K562 (cell line): ENCODE results near the gene MGAT4B. TPM values are rescaled to one million over a fixed set of nuclear protein-coding genes. Genes with fewer than 3 reads are reported as not detected.
A peak's percentile ranks its signal among the peaks of the same experiment; 100 is the strongest.

ENCODE experiments used
- ATAC-seq: fragments of 200-7000 bp; cut with Tn5 transposase; 3 replicates; pipeline ENCODE4 v1.9.1; 2020; ENCODE audit warnings: moderate library complexity
- BruUV-seq: library from RNA; stranded (reverse); fragments of 400-500 nt; replicated peaks from 2 replicates; lab custom pipeline; 2021; lab: Mats Ljungman, UMichigan
- CTCF ChIA-PET: fragments of 300-600 bp; formaldehyde crosslinking; extraction: SDS; loops from one replicate; lab custom pipeline; 2021; ENCODE audit warnings: low intra/inter-chr PET ratio; lab: Yijun Ruan, JAX
- POLR2A ChIA-PET: fragments of 300-600, 350-650 bp; sonication (Branson Sonifier 250); formaldehyde crosslinking; extraction: SDS; loops from one replicate; lab custom pipeline; 2021; ENCODE audit warnings: antibody characterized with exemption, inconsistent platforms; lab: Yijun Ruan, JAX
- DNase-seq, 4 experiments: peaks; one replicate each; pipeline versions ENCODE4 v3.0.0 to v3.0.0-alpha.2; 2011 to 2018; ENCODE audit warnings: low spot score in 3 of 4, mixed read lengths in 3 of 4; ENCODE audit errors: extremely low read depth in 1 of 4
- FAIRE-seq: peaks from 2 replicates; lab custom pipeline; 2011; peaks lifted over from hg19 to GRCh38; lab: Jason Lieb, UNC
- H2AFZ ChIP-seq: 2 replicates; pipeline ENCODE4 v1.6.0; 2011; ENCODE audit warnings: low read depth, low read length, control low read depth, inconsistent platforms
- H3K27ac ChIP-seq: fragments of 200-600 bp; 3 replicates; pipeline ENCODE4 v1.8.0; 2011; ENCODE audit warnings: low read depth, mild to moderate bottlenecking, control low read depth, inconsistent platforms, low read length, moderate library complexity, mixed read lengths; ENCODE audit errors: extremely low read depth
- H3K27me3 ChIP-seq, 2 experiments: fragments of 300-600 bp in 1 of 2; 2 replicates in 1 of 2; 3 replicates in 1 of 2; pipeline versions ENCODE4 v1.6.0 to v1.8.0; 2011; ENCODE audit warnings: inconsistent platforms in 2 of 2, low read length in 2 of 2, mild to moderate bottlenecking in 1 of 2, mixed read lengths in 1 of 2, moderate library complexity in 1 of 2; ENCODE audit not compliant: control insufficient read depth in 2 of 2, insufficient read depth in 2 of 2
- H3K36me3 ChIP-seq: fragments of 300-600 bp; 3 replicates; pipeline ENCODE4 v1.8.0; 2011; ENCODE audit warnings: mild to moderate bottlenecking, low read length, inconsistent platforms; ENCODE audit not compliant: control insufficient read depth, insufficient read depth
- H3K4me1 ChIP-seq, 2 experiments: fragments of 200-600 bp in 1 of 2; replicated peaks in 1 of 2; 2 replicates in 1 of 2; 3 replicates in 1 of 2; pipeline versions ENCODE4 v1.5.1 to v1.8.0; 2011; ENCODE audit warnings: inconsistent platforms in 2 of 2, low read length in 2 of 2, mild to moderate bottlenecking in 1 of 2, mixed read lengths in 1 of 2, moderate library complexity in 1 of 2; ENCODE audit not compliant: control insufficient read depth in 2 of 2, insufficient read depth in 2 of 2
- H3K4me2 ChIP-seq: 2 replicates; pipeline ENCODE4 v1.6.1; 2011; ENCODE audit warnings: low read length, control low read depth, inconsistent platforms, mixed read lengths; ENCODE audit not compliant: insufficient read depth
- H3K4me3 ChIP-seq: fragments of 200-600 bp; sonication (generic), shearing (Covaris generic); 2 replicates; pipeline ENCODE4 v1.5.1; 2016; ENCODE audit warnings: control low read depth, inconsistent platforms
- H3K79me2 ChIP-seq: fragments of 200-600 bp; 3 replicates; pipeline ENCODE4 v1.8.0; 2011; ENCODE audit warnings: low read length, inconsistent platforms; ENCODE audit not compliant: control insufficient read depth, insufficient read depth
- H3K9ac ChIP-seq, 2 experiments: 2 replicates each; pipeline versions ENCODE4 v1.6.0 to v1.6.1; 2011; ENCODE audit warnings: low read depth in 2 of 2, low read length in 2 of 2, control low read depth in 1 of 2, inconsistent platforms in 1 of 2, mild to moderate bottlenecking in 1 of 2, mixed read lengths in 1 of 2; ENCODE audit not compliant: insufficient read depth in 1 of 2
- H3K9me1 ChIP-seq: one replicate; pipeline ENCODE4 v1.6.0; 2011; ENCODE audit warnings: inconsistent platforms, mild to moderate bottlenecking, low read length, moderate library complexity; ENCODE audit not compliant: control insufficient read depth, insufficient read depth
- H3K9me3 ChIP-seq: replicated peaks from 2 replicates; pipeline ENCODE4 v1.5.1; 2011; ENCODE audit warnings: low read depth, low read length, inconsistent platforms; ENCODE audit not compliant: control insufficient read depth, insufficient read depth
- H4K20me1 ChIP-seq: replicated peaks from 2 replicates; pipeline ENCODE4 v1.6.1; 2011; ENCODE audit warnings: low read length, inconsistent platforms, mixed read lengths; ENCODE audit not compliant: control insufficient read depth, insufficient read depth
- ATF1 ChIP-seq, 2 experiments: fragments of 450-650 bp in 1 of 2; IDR thresholded peaks; 2 replicates each; pipeline ENCODE4 v1.6.1; 2016; ENCODE audit warnings: missing compliant biosample characterization in 1 of 2, missing genetic modification characterization in 1 of 2
- EZH2 ChIP-seq: IDR thresholded peaks from 2 replicates; pipeline ENCODE4 v1.6.1; 2012; ENCODE audit warnings: low read depth, mild to moderate bottlenecking, inconsistent platforms, low read length, borderline replicate concordance
- GTF2A2 ChIP-seq: IDR thresholded peaks from 2 replicates; pipeline ENCODE4 v1.6.1; 2016; ENCODE audit warnings: mild to moderate bottlenecking, missing genetic modification characterization, missing compliant biosample characterization
- KDM5B ChIP-seq: fragments of 200-600 bp; sonication (generic); IDR thresholded peaks from 2 replicates; pipeline ENCODE4 v1.6.1; 2012; ENCODE audit warnings: low read depth, mild to moderate bottlenecking, moderate library complexity, low read length, control low read depth, inconsistent platforms; ENCODE audit not compliant: insufficient replicate concordance
- NUFIP1 ChIP-seq: fragments of 450-650 bp; IDR thresholded peaks from 2 replicates; pipeline ENCODE4 v1.6.1; 2018; ENCODE audit not compliant: partially characterized antibody
- POLR2AphosphoS5 ChIP-seq: IDR thresholded peaks from 2 replicates; pipeline ENCODE4 v1.6.1; 2011; ENCODE audit warnings: mild to moderate bottlenecking, low read depth, low read length, moderate library complexity; ENCODE audit not compliant: control insufficient read depth, insufficient read depth
- POLR2G ChIP-seq: fragments of 200-400 bp; formaldehyde crosslinking; IDR thresholded peaks from 2 replicates; pipeline ENCODE4 v1.6.1; 2017; ENCODE audit warnings: low read depth, mild to moderate bottlenecking, antibody characterized with exemption, low read length, moderate library complexity
- RBFOX2 ChIP-seq: fragments of 200-400 bp; formaldehyde crosslinking; IDR thresholded peaks from 2 replicates; pipeline ENCODE4 v1.6.1; 2017; ENCODE audit warnings: low read depth, mild to moderate bottlenecking, low read length, moderate library complexity
- SMARCC2 ChIP-seq: fragments of 450-650 bp; IDR thresholded peaks from 2 replicates; pipeline ENCODE4 v1.6.1; 2017; ENCODE audit warnings: antibody characterized with exemption, moderate library complexity, mild to moderate bottlenecking, low read depth
- XRCC3 ChIP-seq: fragments of 450-650 bp; IDR thresholded peaks from 2 replicates; pipeline ENCODE4 v1.6.1; 2017; ENCODE audit warnings: mild to moderate bottlenecking, moderate library complexity
- ZC3H8 ChIP-seq: fragments of 450-650 bp; IDR thresholded peaks from 2 replicates; pipeline ENCODE4 v1.6.1; 2017
- ZNF12 ChIP-seq: sonication (generic); formaldehyde crosslinking; IDR thresholded peaks from 2 replicates; pipeline ENCODE4 v1.4.0; 2020; ENCODE audit warnings: mild to moderate bottlenecking, missing genetic modification reagents
- ZNF586 ChIP-seq: fragments of 450-650 bp; formaldehyde crosslinking; conservative IDR thresholded peaks from 2 replicates; pipeline ENCODE4 v1.4.0; 2020; ENCODE audit warnings: mild to moderate bottlenecking, moderate library complexity
- WGBS: fragments of 100-300 bp; shearing (Covaris generic); methylation state at CpG from one replicate; pipeline ENCODE4 v1.1.6; 2016; ENCODE audit warnings: low coverage, mixed read lengths; ENCODE audit not compliant: insufficient coverage; ENCODE audit errors: missing lambda C conversion rate; 5-methylcytosine and 5-hydroxymethylcytosine counted together
- in situ Hi-C: fragments of 300-500 bp; cut with MboI; formaldehyde crosslinking; loops from 4 replicates; pipeline ENCODE4 v1.15.0; 2018; ENCODE audit warnings: inconsistent platforms, mixed read lengths
- intact Hi-C: fragments of 100-400 bp; cut with micrococcal nuclease; formaldehyde crosslinking; loops from 2 replicates; pipeline ENCODE4 v1.14.2; 2022
- polyA plus RNA-seq, 8 experiments: library from polyadenylated mRNA; depleted of rRNA in 4 of 8; stranded (reverse) in 5 of 8; unstranded in 3 of 8; fragments of >200 nt; fragmentation: Nextera tagmentation in 2 of 8; fragmentation: Illumina TruSeq in 1 of 8; extraction: Ambion mirVana in 2 of 8; extraction: Trizol in 1 of 8; gene quantifications; 2 replicates each; pipeline versions ENCODE4 v1.2.1 to v1.2.3, GENCODE V29; 2011 to 2014; ENCODE audit warnings: inconsistent platforms in 1 of 8, missing spikeins in 1 of 8
- total RNA-seq, 7 experiments: library from RNA; depleted of rRNA in 6 of 7; stranded (reverse); fragments of >200 nt in 6 of 7; fragmentation: Illumina TruSeq in 2 of 7; extraction: Trizol in 2 of 7; gene quantifications; 2 replicates each; pipeline versions ENCODE4 v1.2.1 to v1.2.3, GENCODE V29; 2011 to 2021; ENCODE audit warnings: low replicate concordance in 1 of 7

The MGAT4B gene
- total and polyA plus RNA-seq, 9 of the 15 experiments (the other 6 are each of a cell fraction or from before 2014, with no cell fraction given), result 0.34 to 133 (median 75.4) TPM

- ChIA-PET CTCF (no interaction called here), POLR2A (interaction anchor here (0.6 kb wide), 1 partner anchor 70 kb away, joined by 3 read pairs; no protein-coding TSS in a partner anchor)
- DNase-seq (no peak), ATAC-seq (no peak), FAIRE-seq (no peak)
- Histone ChIP-seq H3K36me3 (peaks cover 75% of the 10 kb centered on the region; the same call in 2 of the 3 replicates), H3K9me3 (no peaks in the 10 kb centered on the region), H3K27me3 (no peaks in the 10 kb centered on the region), H3K9me1 (peaks cover 18% of the 10 kb centered on the region), H2AFZ (no peak overlapping the region), H3K4me2 (no peak overlapping the region), H4K20me1 (peaks cover 30% of the 10 kb centered on the region), H3K27ac (no peak overlapping the region), H3K9ac (peak overlapping the region in 1 of 2 experiments; percentile 50; a peak in 1 of 4 replicates), H3K79me2 (peaks cover 54% of the 10 kb centered on the region), H3K4me3 (no peak overlapping the region), H3K4me1 (peaks cover 26 to 50% of the 10 kb centered on the region in 2 experiments)
- in situ Hi-C loops (no loop called here), intact Hi-C loops (loop anchor here (5.0 kb wide), 2 partner anchors 33 to 202 kb away; partner anchors contain the start of genes HNRNPH1 and MRNIP)
- WGBS, result 97% methylated on average over 18 of the region's 22 CpGs
- TF ChIP-seq ZC3H8 (no peak), RBFOX2 (peak; percentile 76), NUFIP1 (no peak), GTF2A2 (tag) (no peak), XRCC3 (no peak), SMARCC2 (no peak), ZNF586 (no peak), EZH2 (no peak), KDM5B (peak; percentile 45), POLR2AphosphoS5 (peak; percentile 18; the same call in 1 of the 2 replicates), ATF1 (CRISPR knock-in tag; IDR thresholded peaks at IDR 0.05) (no peak), ATF1 (tag; IDR thresholded peaks at IDR 0.05) (no peak), POLR2G (peak; percentile 73), ZNF12 (no peak)
- BruUV-seq, result no TSS peak
Observed at GRCh38 chr5:179823937-179824744, 17.5 kb upstream of the MGAT4B start.
